SH-SY5Y (cell line): ENCODE results near the gene HDGFL2.

ENCODE experiments used
- GATA2 ChIP-seq: IDR thresholded peaks from 2 replicates; pipeline ENCODE4 v1.6.1; 2011; ENCODE audit warnings: mild to moderate bottlenecking, low read depth, low read length
- GATA3 ChIP-seq: IDR thresholded peaks from 2 replicates; pipeline ENCODE4 v1.6.1; 2011; ENCODE audit warnings: low read depth, mild to moderate bottlenecking, low read length, moderate library complexity

GRCh38 chr19:4496304-4496703 lies 24.2 kb downstream of the HDGFL2 start:
- TF ChIP-seq GATA3 (no peak), GATA2 (no peak)
